Natural killer cell (primary cell): ENCODE measurements around the gene SH3RF2. TPM values are rescaled to one million over a fixed set of nuclear protein-coding genes. Genes with fewer than 3 reads are reported as not detected.
"Not testable (repeated sequence)": the region's sequence is repeated elsewhere in the genome, so short reads cannot be mapped to it uniquely, and the experiment has no call there.

Experiments
- ATAC-seq, 3 donors: fragments of 150-1000 bp in 2 of 3; fragments of 200-7000 bp in 1 of 3; cut with Tn5 transposase; 1 replicate in 1 of 3; 2 replicates in 2 of 3; pipeline ENCODE4 v1.10.0; 2021; ENCODE audit warnings: mild to moderate bottlenecking in 2 of 3, moderate library complexity in 2 of 3
- DNase-seq, 2 donors: peaks; one replicate each; pipeline versions ENCODE4 v3.0.0 to v3.0.0-alpha.2; 2013 to 2021; ENCODE audit warnings: mixed read lengths in 1 of 2
- H3K27ac ChIP-seq: one replicate; pipeline ENCODE4 v1.5.1; 2013; ENCODE audit warnings: mild to moderate bottlenecking, low read length
- H3K27me3 ChIP-seq: one replicate; pipeline ENCODE4 v1.6.1; 2013; ENCODE audit warnings: low read length; ENCODE audit not compliant: control insufficient read depth, insufficient read depth
- H3K36me3 ChIP-seq: one replicate; pipeline ENCODE4 v1.6.1; 2013; ENCODE audit warnings: low read length; ENCODE audit not compliant: control insufficient read depth, insufficient read depth
- H3K4me1 ChIP-seq: one replicate; pipeline ENCODE4 v1.6.1; 2013; ENCODE audit warnings: low read length; ENCODE audit not compliant: control insufficient read depth, insufficient read depth
- H3K4me3 ChIP-seq: one replicate; pipeline ENCODE4 v1.5.1; 2013; ENCODE audit warnings: low read length
- H3K9me3 ChIP-seq: one replicate; pipeline ENCODE4 v1.6.1; 2013; ENCODE audit warnings: low read length; ENCODE audit not compliant: control insufficient read depth, insufficient read depth
- H3K27ac Mint-ChIP-seq, 2 donors: one replicate each; pipeline ENCODE4 v1.8.0; 2022; ENCODE audit warnings: mild to moderate bottlenecking in 2 of 2, mixed read lengths in 2 of 2, moderate library complexity in 1 of 2
- H3K27me3 Mint-ChIP-seq, 2 donors: one replicate each; pipeline ENCODE4 v1.8.0; 2022; ENCODE audit warnings: low read depth in 2 of 2, mixed read lengths in 2 of 2
- H3K36me3 Mint-ChIP-seq: one replicate; pipeline ENCODE4 v1.8.0; 2022; ENCODE audit warnings: mixed read lengths
- H3K4me1 Mint-ChIP-seq, 2 donors: one replicate each; pipeline ENCODE4 v1.8.0; 2022; ENCODE audit warnings: mixed read lengths in 2 of 2
- H3K4me3 Mint-ChIP-seq: one replicate; pipeline ENCODE4 v1.8.0; 2022; ENCODE audit warnings: mild to moderate bottlenecking, moderate library complexity, mixed read lengths
- H3K9me3 Mint-ChIP-seq, 2 donors: one replicate each; pipeline ENCODE4 v1.8.0; 2022; ENCODE audit warnings: mixed read lengths in 2 of 2
- WGBS: methylation state at CpG from one replicate; pipeline ENCODE4 v1.1.7; 2013; ENCODE audit warnings: missing lambda C conversion rate; ENCODE audit not compliant: insufficient coverage; 5-methylcytosine and 5-hydroxymethylcytosine counted together
- intact Hi-C: fragments of 100-400 bp; cut with micrococcal nuclease; formaldehyde crosslinking; loops from one replicate; pipeline ENCODE4 v1.14.2; 2022
- total RNA-seq, 4 donors: library from RNA; stranded (reverse); fragments of 120-200 nt in 1 of 4; gene quantifications; one replicate each; pipeline versions ENCODE4 v1.2.3 to v1.2.4, GENCODE V29; 2013 to 2022
- TF ChIP-seq, protein P1 (sequence below): fragments of 200-600 bp; IDR thresholded peaks from one replicate; pipeline ENCODE4 v1.8.0; 2022; ENCODE audit warnings: antibody characterized with exemption

SH3RF2 gene
- total RNA-seq, 3 donors from 2014 or later (not counting 1 experiment from before 2014, with no cell fraction given), result 0.28 to 0.35 TPM; not detected in 1

DNA sequence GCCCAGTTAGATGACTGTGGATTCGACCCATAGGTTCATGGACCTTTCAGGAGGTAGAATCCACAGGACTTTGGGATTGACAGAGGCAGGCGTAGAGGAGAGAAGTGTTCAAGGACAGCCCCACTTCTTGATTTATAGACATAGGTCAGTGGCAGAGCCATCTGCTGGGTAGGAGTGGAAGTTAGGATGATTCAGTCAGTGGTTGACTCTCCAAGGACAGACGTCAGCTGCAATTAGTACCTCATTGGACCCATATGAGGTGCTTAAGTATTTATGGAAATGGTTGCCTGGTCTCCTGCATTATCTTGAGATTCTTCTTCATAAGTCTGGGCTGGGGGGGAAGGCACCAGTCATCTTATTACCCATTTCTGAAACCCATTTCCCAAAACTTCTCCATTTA, 70.9 kb downstream of the SH3RF2 start:
- TF ChIP-seq, protein P1, sequence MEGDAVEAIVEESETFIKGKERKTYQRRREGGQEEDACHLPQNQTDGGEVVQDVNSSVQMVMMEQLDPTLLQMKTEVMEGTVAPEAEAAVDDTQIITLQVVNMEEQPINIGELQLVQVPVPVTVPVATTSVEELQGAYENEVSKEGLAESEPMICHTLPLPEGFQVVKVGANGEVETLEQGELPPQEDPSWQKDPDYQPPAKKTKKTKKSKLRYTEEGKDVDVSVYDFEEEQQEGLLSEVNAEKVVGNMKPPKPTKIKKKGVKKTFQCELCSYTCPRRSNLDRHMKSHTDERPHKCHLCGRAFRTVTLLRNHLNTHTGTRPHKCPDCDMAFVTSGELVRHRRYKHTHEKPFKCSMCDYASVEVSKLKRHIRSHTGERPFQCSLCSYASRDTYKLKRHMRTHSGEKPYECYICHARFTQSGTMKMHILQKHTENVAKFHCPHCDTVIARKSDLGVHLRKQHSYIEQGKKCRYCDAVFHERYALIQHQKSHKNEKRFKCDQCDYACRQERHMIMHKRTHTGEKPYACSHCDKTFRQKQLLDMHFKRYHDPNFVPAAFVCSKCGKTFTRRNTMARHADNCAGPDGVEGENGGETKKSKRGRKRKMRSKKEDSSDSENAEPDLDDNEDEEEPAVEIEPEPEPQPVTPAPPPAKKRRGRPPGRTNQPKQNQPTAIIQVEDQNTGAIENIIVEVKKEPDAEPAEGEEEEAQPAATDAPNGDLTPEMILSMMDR, result no peak
- ATAC-seq (no peak), DNase-seq (no peak)
- intact Hi-C loops, result no loop called here
- Histone ChIP-seq H3K4me3 (no peak overlapping the region), H3K4me1 (no peaks in the 10 kb centered on the region), H3K36me3 (no peaks in the 10 kb centered on the region), H3K27ac (no peak overlapping the region), H3K27me3 (no peaks in the 10 kb centered on the region), H3K9me3 (no peaks in the 10 kb centered on the region)
- Mint-ChIP-seq H3K27me3 (peaks cover 0 to 6% of the 10 kb centered on the region in 2 donors), H3K36me3 (no peaks in the 10 kb centered on the region), H3K27ac (no peak overlapping the region), H3K4me3 (no peak overlapping the region), H3K9me3 (no peaks in the 10 kb centered on the region), H3K4me1 (no peaks in the 10 kb centered on the region)
- 76% methylated on average over 3 of the region's 3 CpGs for WGBS

GRCh38 chr5:146007989-146008388, 71.6 kb downstream of the SH3RF2 start:
- peaks cover 0 to 6% of the 10 kb centered on the region in 2 donors for H3K27me3 Mint-ChIP-seq
- H3K27me3 ChIP-seq, result no peaks in the 10 kb centered on the region
- no peaks in the 10 kb centered on the region for H3K9me3 ChIP-seq
- no peaks in the 10 kb centered on the region for H3K36me3 ChIP-seq
- no peaks in the 10 kb centered on the region for H3K9me3 Mint-ChIP-seq
- WGBS, result 93% methylated on average over 3 of the region's 4 CpGs
- no peak overlapping the region for H3K4me3 Mint-ChIP-seq
- no peaks in the 10 kb centered on the region for H3K36me3 Mint-ChIP-seq
- no peaks in the 10 kb centered on the region for H3K4me1 ChIP-seq
- H3K27ac ChIP-seq, result no peak overlapping the region
- no peak overlapping the region for H3K4me3 ChIP-seq
- intact Hi-C loops, result no loop called here
- H3K4me1 Mint-ChIP-seq, result no peaks in the 10 kb centered on the region
- TF ChIP-seq, protein P1, result no peak
- no peak for ATAC-seq
- DNase-seq, result no peak
- H3K27ac Mint-ChIP-seq, result no peak overlapping the region

GRCh38 chr5:146009020-146009419, 72.6 kb downstream of the SH3RF2 start:
- peaks cover 0 to 6% of the 10 kb centered on the region in 2 donors for H3K27me3 Mint-ChIP-seq
- no peak overlapping the region for H3K4me3 Mint-ChIP-seq
- no peaks in the 10 kb centered on the region for H3K4me1 Mint-ChIP-seq
- ATAC-seq, result no peak
- DNase-seq, result no peak
- no peaks in the 10 kb centered on the region for H3K27me3 ChIP-seq
- H3K4me1 ChIP-seq, result no peaks in the 10 kb centered on the region
- H3K4me3 ChIP-seq, result no peak overlapping the region
- WGBS, result 68% methylated on average over 1 of the region's 1 CpG
- H3K36me3 ChIP-seq, result no peaks in the 10 kb centered on the region
- no peak overlapping the region for H3K27ac Mint-ChIP-seq
- H3K9me3 ChIP-seq, result no peaks in the 10 kb centered on the region
- TF ChIP-seq, protein P1, result no peak
- no peak overlapping the region for H3K27ac ChIP-seq
- intact Hi-C loops, result no loop called here
- no peaks in the 10 kb centered on the region for H3K9me3 Mint-ChIP-seq
- no peaks in the 10 kb centered on the region for H3K36me3 Mint-ChIP-seq

DNA sequence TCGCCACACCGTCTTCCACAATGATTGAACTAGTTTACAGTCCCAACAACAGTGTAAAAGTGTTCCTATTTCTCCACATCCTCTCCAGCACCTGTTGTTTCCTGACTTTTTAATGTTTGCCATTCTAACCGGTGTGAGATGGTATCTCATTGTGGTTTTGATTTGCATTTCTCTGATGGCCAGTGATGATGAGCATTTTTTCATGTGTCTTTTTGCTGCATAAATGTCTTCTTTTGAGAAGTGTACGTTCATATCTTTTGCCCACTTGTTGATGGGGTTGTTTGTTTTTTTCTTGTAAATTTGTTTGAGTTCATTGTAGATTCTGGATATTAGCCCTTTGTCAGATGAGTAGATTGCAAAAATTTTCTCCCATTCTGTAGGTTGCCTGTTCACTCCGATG, 74.1 kb downstream of the SH3RF2 start:
- H3K27ac Mint-ChIP-seq, H3K4me3 Mint-ChIP-seq, H3K9me3 ChIP-seq, H3K4me3 ChIP-seq, ATAC-seq, H3K9me3 Mint-ChIP-seq, H3K4me1 ChIP-seq, H3K36me3 Mint-ChIP-seq, DNase-seq, H3K27ac ChIP-seq, H3K36me3 ChIP-seq, H3K27me3 Mint-ChIP-seq, H3K27me3 ChIP-seq, H3K4me1 Mint-ChIP-seq, intact Hi-C loops: not testable (repeated sequence)
- 73% methylated on average over 2 of the region's 5 CpGs for WGBS
